ENCODE results near the gene CCDC93.

The CCDC93 gene

GRCh38 chr2:118048401-118048800 lies 34.5 kb upstream of the CCDC93 start:
- TF ChIP-seq, protein P1, sequence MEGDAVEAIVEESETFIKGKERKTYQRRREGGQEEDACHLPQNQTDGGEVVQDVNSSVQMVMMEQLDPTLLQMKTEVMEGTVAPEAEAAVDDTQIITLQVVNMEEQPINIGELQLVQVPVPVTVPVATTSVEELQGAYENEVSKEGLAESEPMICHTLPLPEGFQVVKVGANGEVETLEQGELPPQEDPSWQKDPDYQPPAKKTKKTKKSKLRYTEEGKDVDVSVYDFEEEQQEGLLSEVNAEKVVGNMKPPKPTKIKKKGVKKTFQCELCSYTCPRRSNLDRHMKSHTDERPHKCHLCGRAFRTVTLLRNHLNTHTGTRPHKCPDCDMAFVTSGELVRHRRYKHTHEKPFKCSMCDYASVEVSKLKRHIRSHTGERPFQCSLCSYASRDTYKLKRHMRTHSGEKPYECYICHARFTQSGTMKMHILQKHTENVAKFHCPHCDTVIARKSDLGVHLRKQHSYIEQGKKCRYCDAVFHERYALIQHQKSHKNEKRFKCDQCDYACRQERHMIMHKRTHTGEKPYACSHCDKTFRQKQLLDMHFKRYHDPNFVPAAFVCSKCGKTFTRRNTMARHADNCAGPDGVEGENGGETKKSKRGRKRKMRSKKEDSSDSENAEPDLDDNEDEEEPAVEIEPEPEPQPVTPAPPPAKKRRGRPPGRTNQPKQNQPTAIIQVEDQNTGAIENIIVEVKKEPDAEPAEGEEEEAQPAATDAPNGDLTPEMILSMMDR (IDR thresholded peaks at IDR 0.05; ENCODE audit: low read depth, low read length, missing control alignments): no peak
- in situ Hi-C loops (cut with HindIII; ENCODE audit: low sequenced_read_pairs): no loop called here
- DNase-seq (ENCODE audit: low read depth): no peak
- no peak overlapping the region for H3K4me3 ChIP-seq (ENCODE audit: low read depth, low read length)

DNA sequence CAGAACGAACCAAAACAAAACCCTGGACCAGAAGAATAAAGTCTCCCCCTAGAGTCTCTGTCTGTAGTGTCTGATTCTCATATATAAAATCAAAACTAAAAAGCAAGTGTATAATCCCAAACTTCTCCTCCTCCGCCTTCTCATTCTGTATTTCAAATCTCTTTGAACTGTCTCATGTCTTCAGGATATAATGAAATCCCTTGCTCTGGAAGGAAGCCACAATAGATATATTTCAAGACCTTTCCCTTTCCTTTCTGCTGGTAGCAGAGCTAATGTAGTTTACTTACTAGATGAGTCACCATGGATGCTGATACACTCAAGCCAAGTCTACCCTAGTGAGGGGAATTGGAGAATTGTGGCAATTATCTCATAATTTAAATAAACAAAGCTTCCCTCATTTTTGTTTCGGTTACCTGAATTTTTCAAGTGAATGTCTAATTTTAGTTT lies 33.5 kb upstream of the CCDC93 start:
- in situ Hi-C loops (cut with HindIII; ENCODE audit: low sequenced_read_pairs): no loop called here
- TF ChIP-seq, protein P1 (IDR thresholded peaks at IDR 0.05; ENCODE audit: low read depth, low read length, missing control alignments): no peak
- H3K4me3 ChIP-seq (ENCODE audit: low read depth, low read length): no peak overlapping the region
- DNase-seq (ENCODE audit: low read depth): peak; percentile 39

DNA sequence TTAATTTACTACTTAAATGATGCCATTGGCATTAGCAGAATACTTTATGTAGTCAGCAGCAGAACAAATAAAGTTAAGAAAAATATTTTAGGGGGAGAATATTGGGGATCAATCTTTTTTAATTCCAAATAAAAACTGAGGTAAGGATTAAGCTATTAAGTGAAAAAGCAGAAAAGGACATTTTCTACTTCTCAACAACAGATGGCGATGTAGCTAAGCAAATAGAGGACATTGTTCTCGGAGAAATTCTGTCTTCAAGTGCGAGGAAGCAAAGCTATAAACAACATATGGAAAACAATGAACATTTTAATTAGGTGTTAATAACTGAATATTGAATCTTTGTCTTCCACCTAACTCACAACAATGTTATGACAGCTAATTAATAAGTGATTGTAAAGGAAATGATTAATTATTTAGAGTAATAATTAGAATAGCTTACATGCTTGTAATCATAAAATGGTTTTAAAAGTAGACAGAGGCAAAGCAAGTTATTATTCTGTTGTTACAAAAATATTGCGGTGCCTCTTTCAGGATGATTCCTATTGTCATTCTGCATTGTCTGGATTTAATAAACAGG lies 32.9 kb upstream of the CCDC93 start:
- TF ChIP-seq, protein P1 (IDR thresholded peaks at IDR 0.05; ENCODE audit: low read depth, low read length, missing control alignments): peak; percentile 52
- in situ Hi-C loops (cut with HindIII; ENCODE audit: low sequenced_read_pairs): no loop called here
- peak; percentile 24 for DNase-seq (ENCODE audit: low read depth)

DNA sequence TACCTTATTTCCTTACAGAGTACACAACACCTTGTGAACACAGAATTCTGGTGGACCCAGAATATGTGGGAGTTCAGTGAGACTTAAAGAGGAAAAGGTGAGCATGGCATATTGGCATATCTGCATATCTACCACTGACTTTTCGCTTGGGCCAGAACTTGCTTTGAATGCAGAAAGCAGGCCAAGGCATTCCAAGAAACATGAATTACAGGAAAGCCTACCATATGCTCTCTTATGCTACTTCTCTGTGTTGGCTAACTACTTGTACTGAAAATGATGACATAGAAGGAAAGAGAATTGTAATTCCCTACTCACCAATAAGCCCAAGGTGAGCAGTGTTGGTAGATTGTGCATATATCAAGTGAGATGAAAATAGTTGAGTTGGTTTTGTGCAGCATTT lies 31.4 kb upstream of the CCDC93 start:
- TF ChIP-seq, protein P1 (IDR thresholded peaks at IDR 0.05; ENCODE audit: low read depth, low read length, missing control alignments): no peak
- DNase-seq (ENCODE audit: low read depth): no peak
- in situ Hi-C loops (cut with HindIII; ENCODE audit: low sequenced_read_pairs): no loop called here
- no peak overlapping the region for H3K4me3 ChIP-seq (ENCODE audit: low read depth, low read length)

More for the DNA sequence above, 32.9 kb upstream of the CCDC93 start:
- H3K4me3 ChIP-seq (ENCODE audit: low read depth, low read length): no peak overlapping the region

- in situ Hi-C loops (cut with HindIII; ENCODE audit: low sequenced_read_pairs): no loop called here
- H3K4me3 ChIP-seq (ENCODE audit: low read depth, low read length): no peak overlapping the region
- no peak for DNase-seq (ENCODE audit: low read depth)
- TF ChIP-seq, protein P1 (IDR thresholded peaks at IDR 0.05; ENCODE audit: low read depth, low read length, missing control alignments): no peak
Observed at GRCh38 chr2:118044854-118045253, 31.0 kb upstream of the CCDC93 start.

GRCh38 chr2:118044103-118044716 lies 30.3 kb upstream of the CCDC93 start:
- H3K4me3 ChIP-seq (ENCODE audit: low read depth, low read length): no peak overlapping the region

More at GRCh38 chr2:118044103-118044716, 30.3 kb upstream of the CCDC93 start:
- in situ Hi-C loops (cut with HindIII; ENCODE audit: low sequenced_read_pairs): no loop called here
- TF ChIP-seq, protein P1 (IDR thresholded peaks at IDR 0.05; ENCODE audit: low read depth, low read length, missing control alignments): no peak
- no peak for DNase-seq (ENCODE audit: low read depth)
